OCI-LY3 (cell line): ENCODE measurements around the gene PDCD6IP.

Source experiments
- EZH2phosphoT487 ChIP-seq: fragments of 200-600 bp; shearing (Covaris generic); IDR thresholded peaks from 2 replicates; pipeline ENCODE4 v1.6.1; 2018; ENCODE audit warnings: antibody characterized with exemption, mixed run types, low read depth
- TF ChIP-seq, protein P1 (sequence below): fragments of 200-600, 300-600 bp; sonication (generic); IDR thresholded peaks from 2 replicates; pipeline ENCODE4 v1.5.1; 2014; ENCODE audit warnings: antibody characterized with exemption, low read length, low read depth

GRCh38 chr3:33749546-33750210, 48.8 kb upstream of the PDCD6IP start:
- TF ChIP-seq, protein P1, sequence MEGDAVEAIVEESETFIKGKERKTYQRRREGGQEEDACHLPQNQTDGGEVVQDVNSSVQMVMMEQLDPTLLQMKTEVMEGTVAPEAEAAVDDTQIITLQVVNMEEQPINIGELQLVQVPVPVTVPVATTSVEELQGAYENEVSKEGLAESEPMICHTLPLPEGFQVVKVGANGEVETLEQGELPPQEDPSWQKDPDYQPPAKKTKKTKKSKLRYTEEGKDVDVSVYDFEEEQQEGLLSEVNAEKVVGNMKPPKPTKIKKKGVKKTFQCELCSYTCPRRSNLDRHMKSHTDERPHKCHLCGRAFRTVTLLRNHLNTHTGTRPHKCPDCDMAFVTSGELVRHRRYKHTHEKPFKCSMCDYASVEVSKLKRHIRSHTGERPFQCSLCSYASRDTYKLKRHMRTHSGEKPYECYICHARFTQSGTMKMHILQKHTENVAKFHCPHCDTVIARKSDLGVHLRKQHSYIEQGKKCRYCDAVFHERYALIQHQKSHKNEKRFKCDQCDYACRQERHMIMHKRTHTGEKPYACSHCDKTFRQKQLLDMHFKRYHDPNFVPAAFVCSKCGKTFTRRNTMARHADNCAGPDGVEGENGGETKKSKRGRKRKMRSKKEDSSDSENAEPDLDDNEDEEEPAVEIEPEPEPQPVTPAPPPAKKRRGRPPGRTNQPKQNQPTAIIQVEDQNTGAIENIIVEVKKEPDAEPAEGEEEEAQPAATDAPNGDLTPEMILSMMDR, result no peak
- TF ChIP-seq EZH2phosphoT487, result no peak
